H1 (cell line): ENCODE measurements around the gene JMJD8. TPM values are rescaled to one million over a fixed set of nuclear protein-coding genes. Genes with fewer than 3 reads are reported as not detected.
A peak's percentile ranks its signal among the peaks of the same experiment; 100 is the strongest.

ENCODE experiments used
- CTCF ChIP-seq, 3 experiments: IDR thresholded peaks; 1 replicate in 2 of 3; 2 replicates in 1 of 3; pipeline versions ENCODE4 v1.5.1 to v1.6.1; 2011; ENCODE audit warnings: low read length in 3 of 3, mild to moderate bottlenecking in 3 of 3, inconsistent platforms in 2 of 3, low read depth in 1 of 3, moderate library complexity in 1 of 3; ENCODE audit not compliant: insufficient read depth in 1 of 3; ENCODE audit errors: control extremely low read depth in 1 of 3
- polyA plus RNA-seq, 7 experiments: library from polyadenylated mRNA; depleted of rRNA in 3 of 7; stranded (reverse) in 5 of 7; unstranded in 2 of 7; fragments of >200 nt in 5 of 7; fragments of 200-250 nt in 2 of 7; gene quantifications; 1 replicate in 5 of 7; 2 replicates in 1 of 7; 4 replicates in 1 of 7; pipeline versions ENCODE4 v1.2.1 to v1.2.3, GENCODE V29; 2011 to 2013; ENCODE audit warnings: missing spikeins in 2 of 7, mixed read lengths in 2 of 7
- total RNA-seq: library from RNA; stranded (reverse); fragmentation: NEBNext Ultra II Directional; extraction: Animal tissue kit (Norgen Biotek cat#: 25700); gene quantifications from 2 replicates; pipeline ENCODE4 v1.2.1, GENCODE V29; 2021

JMJD8 gene
- total and polyA plus RNA-seq, 2 of the 8 experiments (the other 6 are each of a cell fraction or from before 2014, with no cell fraction given): 46.4 to 87.4 TPM

DNA sequence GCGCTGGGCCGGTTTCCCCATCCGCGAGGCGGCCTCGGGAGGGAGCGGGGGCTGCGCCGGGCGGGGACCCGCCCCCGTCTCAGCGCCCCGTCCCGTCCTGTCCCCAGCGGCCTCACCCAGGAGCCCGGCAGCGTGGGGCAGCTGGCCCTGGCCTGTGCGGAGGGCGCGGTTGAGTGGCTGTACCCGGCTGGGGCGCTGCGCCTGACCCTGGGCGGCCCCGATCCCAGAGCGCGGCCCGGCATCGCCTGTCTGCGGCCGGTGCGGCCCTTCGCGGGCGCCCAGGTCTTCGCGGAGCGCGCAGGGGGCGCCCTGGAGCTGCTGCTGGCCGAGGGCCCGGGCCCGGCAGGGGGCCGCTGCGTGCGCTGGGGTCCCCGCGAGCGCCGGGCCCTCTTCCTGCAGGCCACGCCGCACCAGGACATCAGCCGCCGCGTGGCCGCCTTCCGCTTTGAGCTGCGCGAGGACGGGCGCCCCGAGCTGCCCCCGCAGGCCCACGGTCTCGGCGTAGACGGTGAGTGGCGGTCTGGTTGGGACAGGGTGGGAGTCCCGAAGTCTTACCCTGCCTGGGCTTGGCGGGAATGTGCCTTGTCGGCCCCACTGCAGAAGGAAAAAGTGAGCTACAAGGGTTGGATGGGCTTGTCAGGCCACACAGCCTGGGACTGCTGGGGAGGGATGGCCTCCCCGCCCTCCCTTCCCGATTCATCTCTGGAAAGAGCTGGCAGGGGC lies 31.5 kb upstream of the JMJD8 start (continued):
- TF ChIP-seq CTCF (IDR thresholded peaks at IDR 0.05; ENCODE audit: control extremely low read depth in 1 of 3, insufficient read depth in 1 of 3, low read depth in 1 of 3, low read length in 3 of 3): peak in 2 of 3 experiments; percentile 22 to 53; a peak in 3 of 4 replicates
- TF ChIP-seq, all 59 proteins: peak for 5
